Hematopoietic multipotent progenitor cell treated with erythropoietin and hydrocortisone succinate and interleukin-3 and kit ligand, for 8 days (in vitro differentiated cells): ENCODE measurements around the gene IGLON5.

Experiments used
- DNase-seq: peaks from one replicate; pipeline ENCODE4 v3.0.0-alpha.2; 2015

The IGLON5 gene

DNA sequence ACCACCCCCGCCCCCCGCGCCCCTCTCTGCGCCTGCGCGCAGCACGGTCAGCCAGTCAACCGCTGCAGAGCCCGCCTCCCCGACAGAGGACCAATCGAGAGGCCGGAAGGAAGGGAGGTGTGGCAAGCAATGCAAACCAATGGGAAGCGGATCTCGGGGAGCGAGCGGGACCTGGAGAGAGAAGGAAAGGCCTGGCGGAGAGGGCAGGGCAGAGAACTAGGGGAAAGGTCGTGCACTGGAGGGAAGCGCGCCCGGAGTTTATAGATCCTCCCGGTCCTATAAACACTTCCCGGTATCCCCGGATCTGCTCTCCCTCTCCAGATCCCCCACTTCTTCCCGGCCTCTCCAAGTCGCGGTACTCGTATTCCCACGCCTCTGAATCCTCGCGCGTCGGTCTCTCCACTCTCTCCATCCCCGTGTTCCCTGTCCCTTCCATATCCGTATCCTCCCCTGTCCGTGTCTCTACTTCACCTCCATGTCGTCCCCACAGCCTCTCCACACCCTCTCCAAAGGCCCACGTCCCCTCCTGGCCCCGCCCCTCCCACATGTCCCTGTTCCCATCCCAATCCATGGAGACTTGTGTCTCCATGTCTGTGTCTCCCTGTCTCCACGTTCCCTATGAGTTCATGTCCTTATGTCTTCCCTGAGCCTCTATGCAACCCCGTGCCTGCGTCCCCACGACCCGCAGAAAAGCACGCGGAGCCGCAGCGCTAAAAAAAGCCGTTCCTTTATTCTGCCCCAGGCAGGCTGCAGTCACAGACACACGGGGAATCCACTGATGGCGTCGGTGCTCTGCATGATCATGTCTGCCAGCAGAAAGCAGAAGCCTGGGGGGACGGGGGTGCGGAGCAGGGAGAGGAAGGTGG lies 55.2 kb downstream of the IGLON5 start:
- DNase-seq: peak; percentile 99

DNA sequence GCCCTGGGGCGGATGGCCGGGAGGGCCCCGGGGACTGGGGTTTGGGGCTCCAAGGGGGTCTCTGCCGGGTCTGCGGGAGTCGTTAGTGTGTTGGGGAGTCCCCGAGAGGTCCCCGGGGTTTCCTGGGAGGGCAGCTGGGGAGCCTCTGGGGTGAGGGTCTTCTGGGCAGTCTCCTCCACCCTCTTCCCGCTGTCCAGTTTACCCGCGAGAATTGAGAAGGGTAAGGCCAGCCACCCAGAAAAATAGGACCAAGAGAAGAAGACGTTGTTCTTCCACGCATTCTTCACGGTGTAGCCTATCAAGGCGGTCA lies 55.8 kb downstream of the IGLON5 start:
- DNase-seq: no peak

DNA sequence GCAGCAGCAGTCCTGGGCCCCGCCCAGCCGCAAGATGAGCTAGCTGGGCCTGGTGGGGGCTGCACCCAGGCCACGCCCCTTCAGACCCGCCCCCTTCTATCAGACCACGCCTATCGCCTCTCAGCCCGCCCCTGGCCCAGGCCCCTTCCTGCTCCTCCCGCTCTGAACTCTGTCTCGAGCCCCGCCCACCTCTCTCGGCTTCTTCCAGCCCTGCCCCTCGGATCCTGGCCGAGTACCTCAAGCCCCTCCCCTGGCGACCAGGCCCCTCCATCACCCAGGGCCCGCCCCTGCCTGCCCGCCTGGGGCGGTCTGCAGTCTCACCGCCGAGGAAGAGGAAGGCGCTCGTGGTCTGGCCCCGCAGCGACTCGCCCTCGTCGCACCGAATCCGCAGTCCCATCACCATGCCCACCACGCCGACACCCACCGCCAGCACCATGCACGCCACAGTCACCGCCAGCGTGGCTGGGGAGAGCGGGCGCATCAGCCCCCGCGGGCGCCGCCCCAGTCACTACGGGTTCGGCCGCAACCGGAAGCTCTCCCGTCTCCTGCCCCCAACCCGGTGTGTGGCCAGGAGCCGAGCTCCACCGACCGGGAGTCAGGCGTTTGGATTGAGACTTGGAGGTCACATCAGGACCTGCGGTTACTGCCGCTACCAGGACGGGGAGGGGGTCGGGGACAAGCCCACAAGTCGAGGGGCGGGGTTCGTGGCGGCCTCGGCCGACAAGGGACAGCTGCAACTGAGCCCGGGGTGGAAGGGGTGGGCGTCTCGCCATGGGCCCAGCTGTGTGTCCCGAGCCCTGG lies 56.3 kb downstream of the IGLON5 start:
- peak; percentile 97 for DNase-seq

GRCh38 chr19:51368366-51369282 lies 57.2 kb downstream of the IGLON5 start, which contains the start of gene CLDND2:
CLDND2 (minus strand) TSS chr19:51369003; CDS start chr19:51368577, 426 bp downstream.
- DNase-seq: no peak

DNA sequence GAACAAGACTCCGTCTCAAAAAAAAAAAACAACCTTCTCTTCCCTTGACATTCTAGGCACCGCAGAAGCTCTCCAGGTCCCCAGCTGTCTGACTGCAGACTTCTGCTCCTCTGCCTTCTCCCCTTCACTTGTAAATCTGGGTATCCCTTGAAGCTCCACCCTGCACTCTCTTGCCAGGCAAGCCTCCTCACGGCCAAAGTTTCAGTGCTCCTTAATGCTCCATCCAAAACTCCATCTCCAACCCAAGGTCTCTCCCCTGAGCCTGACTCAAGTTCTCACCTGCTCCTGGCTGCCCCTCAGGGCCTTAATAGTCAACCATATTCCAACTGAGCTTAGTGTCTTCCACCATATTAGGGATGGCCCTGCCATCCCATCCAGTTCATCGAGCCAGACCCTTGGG lies 58.8 kb downstream of the IGLON5 start:
- DNase-seq: no peak

DNA sequence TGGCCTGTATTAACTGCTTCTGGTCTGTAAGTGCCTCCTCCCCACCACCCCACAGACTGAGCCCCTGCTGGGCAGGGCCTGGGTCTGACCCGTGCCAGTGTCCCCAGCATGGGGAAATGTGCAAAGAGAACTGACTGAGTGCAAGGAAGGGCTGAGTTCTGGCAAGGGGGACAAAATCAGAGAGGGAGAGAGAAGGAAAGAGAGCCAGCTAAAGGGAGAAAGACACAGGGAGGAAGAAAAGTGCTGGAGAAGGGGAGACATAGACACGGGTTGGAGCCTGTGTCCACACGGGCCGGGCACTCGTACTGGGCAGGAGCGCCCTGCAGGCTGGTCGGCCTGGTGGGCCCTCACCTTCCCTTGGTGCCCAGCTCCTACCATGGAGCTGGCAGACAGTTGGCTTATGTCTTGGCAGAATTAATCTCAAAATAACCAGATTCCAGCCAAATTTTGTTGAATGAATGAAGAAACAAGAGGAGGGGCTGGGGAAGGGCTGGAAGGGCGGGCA lies 59.8 kb downstream of the IGLON5 start:
- no peak for DNase-seq

GRCh38 chr19:51372021-51372648 lies 60.7 kb downstream of the IGLON5 start:
- DNase-seq: no peak

DNA sequence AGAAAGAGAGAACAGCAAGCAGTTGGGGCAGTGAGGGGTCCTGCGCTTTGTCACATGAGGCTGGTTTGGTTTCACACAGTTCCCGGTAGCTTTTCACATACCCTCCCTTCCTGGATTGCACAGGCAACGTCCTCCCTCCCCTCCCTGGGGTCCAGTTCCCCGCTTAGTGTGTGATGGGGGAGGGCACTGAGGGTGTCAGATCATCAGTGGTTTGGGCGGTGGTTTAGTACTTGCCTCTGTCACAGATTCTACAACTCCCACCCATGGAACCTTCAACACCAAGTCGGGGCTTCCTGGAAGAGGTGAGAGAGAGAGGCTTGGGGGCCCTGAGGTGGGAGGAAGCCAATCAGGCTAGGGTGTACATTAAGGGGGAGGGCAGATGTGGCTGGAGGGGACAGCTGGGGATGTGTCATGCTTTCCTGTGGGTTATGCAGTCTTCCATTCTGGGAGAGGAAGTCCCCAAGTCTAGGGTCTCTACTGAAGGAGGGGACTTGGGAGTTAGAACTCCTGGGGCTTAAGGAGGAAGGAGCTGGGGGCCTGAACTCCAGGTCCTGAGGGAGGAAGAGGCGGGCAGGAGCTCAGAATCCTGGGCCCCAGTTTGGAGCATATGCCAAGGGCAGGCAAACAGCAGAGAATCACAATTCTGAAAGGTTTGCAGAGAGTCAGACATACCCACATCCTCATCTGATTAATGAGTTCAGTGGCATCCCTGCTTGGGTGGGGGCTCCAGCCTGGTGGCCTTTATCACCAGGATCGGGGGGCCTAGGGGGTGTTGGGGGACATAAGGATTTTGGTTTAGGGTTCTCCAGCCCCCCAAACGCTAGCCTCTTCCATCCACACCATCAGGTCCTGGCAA lies 61.4 kb downstream of the IGLON5 start, which contains the start of gene NKG7:
Gene NKG7 (minus strand): TSS at position 6 of the 856 bp plus-strand sequence. CDS start 119 bp downstream, outside the sequence.
- peak; percentile 31 for DNase-seq

DNA sequence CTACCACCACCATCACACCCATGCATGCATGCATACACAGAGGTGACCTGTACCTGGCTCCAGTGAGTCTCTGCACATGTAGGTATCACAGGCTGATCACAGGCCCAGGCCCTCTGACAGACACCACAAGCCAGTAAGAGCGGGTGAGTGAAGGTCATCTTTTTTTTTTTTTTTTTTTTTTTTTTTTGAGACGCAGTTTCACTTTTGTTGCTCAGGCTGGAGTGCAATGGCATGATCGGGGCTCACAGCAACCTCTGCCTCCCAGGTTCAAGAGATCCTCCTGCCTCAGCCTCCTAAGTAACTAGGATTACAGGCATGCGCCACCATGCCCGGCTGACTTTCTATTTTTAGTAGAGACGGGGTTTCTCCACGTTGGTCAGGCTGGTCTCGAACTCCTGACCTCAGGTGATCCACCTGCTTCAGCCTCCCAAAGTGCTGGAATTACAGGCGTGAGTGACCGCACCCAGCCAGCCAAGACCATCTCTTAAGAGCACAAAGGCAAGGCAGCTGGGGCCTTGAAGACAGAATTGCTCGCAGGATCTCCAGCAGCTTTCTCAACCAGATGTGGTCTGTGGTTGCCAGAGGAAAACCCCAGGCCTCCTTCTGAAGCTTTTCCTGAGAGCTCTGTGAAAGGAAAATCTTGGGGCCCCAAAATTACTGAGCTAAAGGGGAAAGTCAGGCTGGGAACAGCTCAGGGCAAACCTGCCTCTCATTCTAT lies 64.2 kb downstream of the IGLON5 start:
- no peak for DNase-seq

GRCh38 chr19:51377422-51377821 lies 66.0 kb downstream of the IGLON5 start:
- DNase-seq: no peak

DNA sequence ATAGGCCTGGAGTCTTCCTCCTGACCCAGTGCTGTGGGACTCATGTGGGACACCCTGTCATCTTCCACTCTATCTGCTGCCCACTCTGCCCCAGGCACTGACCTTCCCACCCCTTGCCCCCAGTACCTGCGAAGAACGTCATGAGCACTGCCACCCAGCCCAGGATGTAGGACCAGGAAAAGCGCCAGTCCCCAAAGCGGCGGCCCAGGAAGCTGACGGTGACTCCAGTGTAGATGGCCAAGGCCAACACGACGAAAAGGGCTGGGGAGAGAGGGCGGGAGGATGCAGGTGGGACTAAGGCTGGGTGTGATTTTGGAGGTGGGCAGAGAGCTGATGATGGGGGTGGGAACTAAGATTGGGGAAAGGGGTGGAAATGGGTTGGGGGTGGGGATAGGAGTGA lies 68.9 kb downstream of the IGLON5 start:
- DNase-seq: no peak
